SH-SY5Y (cell line): ENCODE results near the gene SLC4A7.

Experiments
- GATA2 ChIP-seq: IDR thresholded peaks from 2 replicates; pipeline ENCODE4 v1.6.1; 2011; ENCODE audit warnings: mild to moderate bottlenecking, low read depth, low read length
- GATA3 ChIP-seq: IDR thresholded peaks from 2 replicates; pipeline ENCODE4 v1.6.1; 2011; ENCODE audit warnings: low read depth, mild to moderate bottlenecking, low read length, moderate library complexity

The SLC4A7 gene

DNA sequence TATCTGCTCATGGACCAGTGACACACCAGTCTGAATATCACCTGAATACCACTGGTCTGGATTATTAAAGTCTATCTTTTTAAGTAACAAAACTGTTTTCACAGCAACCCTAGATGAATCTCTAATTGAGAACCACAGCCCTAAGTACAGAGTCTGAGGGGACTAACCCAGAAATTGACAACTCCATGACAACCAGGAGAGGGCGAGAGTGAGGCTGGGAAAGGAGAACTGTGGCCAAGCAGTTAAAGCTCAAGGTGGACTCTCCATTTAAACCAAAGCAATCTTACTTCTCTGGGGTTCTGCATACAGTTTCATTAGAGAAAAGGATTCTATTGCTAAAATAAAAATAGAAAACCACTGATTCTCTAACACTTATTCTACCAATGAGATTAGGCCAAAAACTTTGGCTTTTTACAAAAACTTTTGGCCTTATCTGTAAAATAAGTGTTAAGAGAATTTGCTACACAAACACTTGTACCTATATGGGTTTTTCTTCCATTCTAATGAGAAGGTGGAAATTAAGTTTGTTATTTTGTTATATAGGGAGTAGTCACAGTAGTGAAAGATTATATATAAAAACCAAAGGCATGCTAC is 126.4 kb downstream of the SLC4A7 start:
- no peak for TF ChIP-seq GATA3
- no peak for TF ChIP-seq GATA2

- no peak for TF ChIP-seq GATA3
- no peak for TF ChIP-seq GATA2
Observed at GRCh38 chr3:27356976-27357375, 127.2 kb downstream of the SLC4A7 start.

GRCh38 chr3:27354588-27355203 is 129.5 kb downstream of the SLC4A7 start:
- TF ChIP-seq GATA2 (no peak), GATA3 (no peak)

DNA sequence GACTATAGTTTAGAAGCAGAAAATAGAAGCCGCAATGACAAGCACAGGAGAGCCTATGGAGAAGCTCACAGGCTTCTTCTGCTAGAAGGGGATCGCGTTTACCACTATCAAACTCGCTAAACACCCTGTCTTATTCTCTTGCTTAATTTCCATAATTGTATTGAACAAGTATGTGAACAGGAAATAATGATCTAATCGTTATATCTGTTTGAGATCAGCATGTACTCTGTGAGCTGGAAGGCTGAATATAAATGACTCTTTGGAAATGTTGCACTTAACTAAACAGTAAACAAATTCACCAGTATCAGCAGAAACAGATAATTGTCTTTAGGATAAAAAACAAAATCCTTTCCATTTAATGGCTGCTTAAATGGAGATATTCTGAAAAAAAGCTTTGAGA is 130.0 kb downstream of the SLC4A7 start:
- TF ChIP-seq GATA2 (no peak), GATA3 (no peak)

DNA sequence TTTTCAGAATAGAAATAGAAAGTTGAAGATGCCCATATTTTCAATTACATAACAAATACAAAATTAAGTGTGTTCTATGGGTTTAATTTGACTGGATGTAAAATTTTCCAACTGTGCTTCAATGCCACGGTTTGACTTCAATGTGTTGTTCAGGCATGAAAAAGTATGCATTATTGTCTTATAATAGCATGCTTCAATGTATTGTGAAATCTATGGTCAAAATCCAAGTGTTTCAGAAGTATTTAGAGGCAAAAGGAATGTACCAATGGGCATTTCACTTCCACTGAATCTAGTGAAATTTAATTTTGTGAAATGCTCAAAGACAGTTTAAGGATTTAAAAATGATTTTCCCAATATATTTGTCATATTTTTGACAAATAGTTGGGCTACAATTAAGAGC is 131.0 kb downstream of the SLC4A7 start:
- TF ChIP-seq GATA2, result no peak
- TF ChIP-seq GATA3, result no peak

DNA sequence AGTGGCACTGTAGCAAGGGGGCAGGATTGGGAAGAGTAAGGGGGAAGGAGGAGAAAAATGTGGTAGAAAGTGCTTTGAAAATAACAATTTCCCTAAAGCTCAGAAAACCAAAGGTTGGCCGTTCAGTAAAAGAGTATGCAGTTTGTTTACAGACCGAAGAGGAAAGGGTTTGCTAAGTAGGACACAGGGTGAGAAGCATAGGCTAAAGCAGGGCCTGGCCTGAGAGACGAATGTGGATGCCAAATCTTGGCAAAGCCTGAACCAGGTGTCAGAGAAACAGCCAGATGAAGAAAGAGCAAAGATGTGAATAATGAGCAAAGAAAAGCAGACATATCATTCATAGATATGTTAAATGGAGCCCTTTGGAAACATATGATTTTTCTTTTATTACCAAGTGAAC is 132.1 kb downstream of the SLC4A7 start:
- TF ChIP-seq GATA3 (no peak), GATA2 (no peak)

DNA sequence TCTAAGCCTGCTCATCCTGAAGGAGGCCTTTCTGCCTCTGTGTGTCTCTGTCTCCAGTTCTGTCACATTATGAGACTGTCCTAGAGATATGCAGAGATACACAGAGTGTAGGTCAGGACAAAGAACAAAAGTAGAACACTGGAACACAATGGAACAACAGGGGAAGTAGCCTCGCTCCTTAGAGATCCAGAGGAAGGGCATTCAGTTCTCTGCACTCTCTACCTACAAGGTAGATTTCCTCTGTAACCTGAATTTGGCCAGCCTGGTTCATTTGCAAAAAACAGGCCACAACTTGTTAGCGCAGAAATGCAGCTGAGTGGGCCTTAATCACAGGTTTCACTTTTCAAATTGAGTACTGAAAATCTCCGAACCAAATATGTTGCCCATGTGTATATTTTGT is 134.4 kb downstream of the SLC4A7 start:
- no peak for TF ChIP-seq GATA2
- no peak for TF ChIP-seq GATA3

DNA sequence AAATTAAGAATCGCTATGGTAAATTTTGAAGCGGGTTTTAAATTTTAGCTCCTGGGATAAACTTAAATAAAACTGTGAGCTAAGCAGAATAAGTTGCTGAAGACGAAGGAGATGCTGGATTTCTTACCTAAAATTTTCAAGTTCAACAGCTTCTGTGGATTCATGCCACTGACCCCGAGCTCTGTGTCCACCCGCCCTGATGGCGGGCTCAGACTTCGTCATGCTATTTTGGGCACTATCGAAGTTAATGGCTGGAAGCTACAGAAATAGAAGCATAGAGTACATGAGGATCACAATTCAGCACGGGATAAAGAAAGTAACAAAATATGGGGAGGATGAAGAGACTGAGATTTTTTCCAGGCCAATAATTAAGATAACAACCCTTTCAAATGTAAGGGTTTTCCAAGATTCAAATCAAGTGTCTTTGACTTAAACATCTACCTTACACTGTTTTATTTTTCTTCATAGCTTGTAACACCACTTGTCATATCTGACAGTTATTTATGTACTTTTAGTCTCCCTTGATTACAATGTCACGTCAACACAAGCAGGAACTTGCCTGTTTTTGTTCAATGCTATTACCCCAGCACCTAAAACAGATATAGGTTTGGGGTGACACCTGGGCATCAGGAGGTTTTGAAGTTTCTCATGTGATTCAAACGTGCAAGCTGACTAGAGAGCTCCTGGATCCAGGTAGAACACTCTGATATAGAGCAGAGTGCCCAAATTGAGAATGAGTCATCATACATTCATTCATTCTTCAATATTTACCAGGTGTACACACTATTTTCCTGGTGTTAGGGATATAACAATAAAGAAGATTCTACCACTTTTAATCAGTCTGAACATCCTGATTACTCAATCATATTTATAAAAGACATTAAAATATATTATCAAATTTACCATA is 138.0 kb downstream of the SLC4A7 start:
- TF ChIP-seq GATA2 (no peak), GATA3 (no peak)

- TF ChIP-seq GATA2 (no peak), GATA3 (no peak)
Observed at GRCh38 chr3:27345493-27345892, 138.7 kb downstream of the SLC4A7 start.

DNA sequence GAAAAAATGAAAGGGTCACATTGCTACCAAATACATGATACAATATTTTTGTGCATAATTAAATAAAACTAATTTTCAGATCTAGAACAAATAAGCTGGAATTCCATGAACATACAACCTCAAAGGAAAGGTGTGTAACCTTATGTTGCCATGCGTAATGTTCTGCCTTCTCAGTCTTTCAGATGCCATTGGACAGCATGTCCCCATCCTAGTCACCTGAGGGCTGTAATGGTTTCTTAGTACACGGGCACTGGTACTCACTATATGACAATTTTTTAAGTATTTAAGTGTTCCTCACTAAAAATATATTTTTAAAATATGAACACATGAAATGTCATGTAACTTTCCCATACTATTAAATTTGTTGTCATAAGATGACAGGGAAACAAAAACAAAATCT is 139.1 kb downstream of the SLC4A7 start:
- no peak for TF ChIP-seq GATA2

DNA sequence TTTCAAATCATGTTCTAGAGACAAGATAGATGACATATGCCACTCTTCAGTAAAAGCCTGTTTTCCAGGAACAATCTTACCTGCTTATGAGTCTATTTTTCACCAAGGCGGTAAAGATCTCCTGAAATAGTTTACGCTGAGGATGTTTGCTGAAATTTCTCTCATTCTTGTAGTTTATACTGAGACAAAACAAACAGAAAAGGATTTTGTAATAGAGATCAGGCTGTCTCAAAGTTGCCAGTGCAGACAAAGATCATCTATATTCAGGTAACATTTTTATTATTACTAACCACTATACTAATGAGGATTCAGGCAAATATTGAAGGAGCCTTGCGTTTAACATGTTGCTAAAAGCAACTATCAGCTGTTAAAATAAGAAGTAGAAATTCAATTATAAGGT is 140.0 kb downstream of the SLC4A7 start:
- TF ChIP-seq GATA3, result no peak
- TF ChIP-seq GATA2, result no peak

DNA sequence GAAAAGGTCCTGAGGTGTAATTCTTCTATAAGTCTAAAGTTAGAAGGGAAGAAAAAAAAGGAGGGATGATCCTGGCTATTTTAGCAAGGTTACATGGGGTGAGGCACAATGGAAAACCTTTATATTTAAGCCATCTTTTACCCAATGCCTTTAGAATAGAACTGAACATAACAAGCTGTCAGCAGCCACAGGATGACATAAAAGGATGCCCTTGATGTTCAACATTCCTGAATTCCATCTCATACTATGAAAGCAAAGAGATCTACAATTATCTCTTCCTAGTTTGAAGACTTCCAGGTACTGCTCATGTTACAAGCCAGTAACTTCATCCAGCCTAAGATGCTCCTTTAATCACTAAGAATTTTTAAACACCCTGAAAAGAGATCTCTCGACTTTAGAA is 141.9 kb downstream of the SLC4A7 start:
- no peak for TF ChIP-seq GATA3
- no peak for TF ChIP-seq GATA2

GRCh38 chr3:27340534-27340933 is 143.7 kb downstream of the SLC4A7 start:
- TF ChIP-seq GATA2 (no peak), GATA3 (no peak)

GRCh38 chr3:27335571-27335970 is 148.6 kb downstream of the SLC4A7 start:
- TF ChIP-seq GATA2 (no peak), GATA3 (no peak)

DNA sequence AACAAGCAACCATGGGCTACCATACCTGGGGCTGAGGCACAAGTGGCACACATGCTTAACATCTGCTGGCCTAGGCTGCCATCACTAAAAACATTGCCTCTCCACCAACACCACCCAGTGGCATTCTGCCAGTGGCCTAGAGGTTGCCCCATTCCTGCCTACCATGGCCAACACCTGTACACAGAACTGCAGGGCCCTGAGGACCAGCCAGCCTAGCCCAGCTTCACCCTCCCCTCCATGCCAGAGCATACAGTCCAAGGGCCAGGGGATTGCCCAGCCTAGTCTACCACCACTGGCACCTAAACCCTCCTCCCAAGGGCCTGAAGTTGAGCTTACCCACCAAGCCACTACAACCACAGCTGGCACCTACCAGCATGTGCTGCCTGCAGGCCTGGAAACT is 150.3 kb downstream of the SLC4A7 start:
- TF ChIP-seq GATA3 (no peak), GATA2 (no peak)
